Mucosa of descending colon (tissue), 3 donors: Measurements from ENCODE around the gene GALNS. TPM values are rescaled to one million over a fixed set of nuclear protein-coding genes. Genes with fewer than 3 reads are reported as not detected.

Experiments
- ATAC-seq: fragments of 200-7000 bp; cut with Tn5 transposase; one replicate; pipeline ENCODE4 v1.9.1; 2020; ENCODE audit warnings: mild to moderate bottlenecking, moderate library complexity
- DNase-seq, 3 donors: peaks; one replicate each; pipeline ENCODE4 v3.0.0-alpha.2; 2020
- H3K36me3 ChIP-seq: fragments of 200-600 bp; one replicate; pipeline ENCODE4 v1.8.0; 2021; ENCODE audit warnings: low read depth, mild to moderate bottlenecking
- H3K4me1 ChIP-seq: fragments of 200-600 bp; one replicate; pipeline ENCODE4 v1.8.0; 2021; ENCODE audit warnings: low read depth, mild to moderate bottlenecking
- H3K4me3 ChIP-seq: fragments of 200-600 bp; one replicate; pipeline ENCODE4 v1.8.0; 2021; ENCODE audit warnings: mild to moderate bottlenecking
- H3K9me3 ChIP-seq: fragments of 200-600 bp; one replicate; pipeline ENCODE4 v1.8.0; 2021; ENCODE audit warnings: mild to moderate bottlenecking
- intact Hi-C, 2 donors: fragments of 100-400 bp; cut with DNase I in 1 of 2; cut with micrococcal nuclease in 1 of 2; formaldehyde crosslinking; loops; one replicate each; pipeline versions ENCODE4 v1.11.0 to v1.11.1; 2022; cut with DNase I, micrococcal nuclease
- total RNA-seq, 3 donors: library from RNA; stranded (reverse); fragmentation: NEBNext Ultra II Directional in 2 of 3; extraction: Animal tissue kit (Norgen Biotek cat#: 25700) in 2 of 3; gene quantifications; one replicate each; pipeline versions ENCODE4 v1.2.1 to v1.2.4, GENCODE V29; 2021 to 2023
- TF ChIP-seq, protein P1 (sequence below): fragments of 200-600 bp; IDR thresholded peaks from one replicate; pipeline ENCODE4 v1.8.0; 2022; ENCODE audit warnings: antibody characterized with exemption, mild to moderate bottlenecking
- donor health status: DM: no; HTN: no; CAD: no; lungs with moderate emphysema.
- donor health status: DM: no; HTN: no; CAD: no.
- donor health status: DM: no; HTN: yes; CAD: no.

Gene GALNS
- total RNA-seq, 3 donors from 2014 or later = 37.4 to 65.3 (median 44.0) TPM

DNA sequence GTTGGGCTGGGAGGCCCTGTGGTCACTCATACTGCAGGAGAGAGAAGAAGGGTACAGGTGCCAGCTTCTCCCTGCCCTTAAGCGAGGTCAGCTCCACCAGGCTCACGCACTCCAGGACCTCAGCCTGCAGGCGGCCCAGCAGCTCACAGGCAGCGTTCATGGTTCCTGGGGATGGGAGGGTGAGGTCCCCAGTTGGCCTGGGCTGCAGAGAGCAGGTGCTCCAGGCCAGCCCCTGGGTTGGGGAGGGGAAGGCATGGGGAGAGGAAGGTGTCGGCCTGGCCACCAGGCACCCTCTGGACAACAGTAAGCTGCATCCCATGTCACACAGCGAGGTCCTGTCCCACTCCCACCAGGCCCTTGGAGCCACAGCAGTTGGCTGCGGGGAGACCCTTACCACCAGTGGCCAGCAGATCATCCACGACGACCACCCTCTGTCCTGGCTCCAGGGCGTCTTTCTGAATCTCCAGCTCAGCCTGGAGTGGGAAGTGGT lies 47.0 kb downstream of the GALNS start:
- H3K4me1 ChIP-seq = peaks cover 25% of the 10 kb centered on the region
- no peaks in the 10 kb centered on the region for H3K9me3 ChIP-seq
- ATAC-seq (no peak), DNase-seq (no peak)
- H3K4me3 ChIP-seq = no peak overlapping the region
- TF ChIP-seq, protein P1, sequence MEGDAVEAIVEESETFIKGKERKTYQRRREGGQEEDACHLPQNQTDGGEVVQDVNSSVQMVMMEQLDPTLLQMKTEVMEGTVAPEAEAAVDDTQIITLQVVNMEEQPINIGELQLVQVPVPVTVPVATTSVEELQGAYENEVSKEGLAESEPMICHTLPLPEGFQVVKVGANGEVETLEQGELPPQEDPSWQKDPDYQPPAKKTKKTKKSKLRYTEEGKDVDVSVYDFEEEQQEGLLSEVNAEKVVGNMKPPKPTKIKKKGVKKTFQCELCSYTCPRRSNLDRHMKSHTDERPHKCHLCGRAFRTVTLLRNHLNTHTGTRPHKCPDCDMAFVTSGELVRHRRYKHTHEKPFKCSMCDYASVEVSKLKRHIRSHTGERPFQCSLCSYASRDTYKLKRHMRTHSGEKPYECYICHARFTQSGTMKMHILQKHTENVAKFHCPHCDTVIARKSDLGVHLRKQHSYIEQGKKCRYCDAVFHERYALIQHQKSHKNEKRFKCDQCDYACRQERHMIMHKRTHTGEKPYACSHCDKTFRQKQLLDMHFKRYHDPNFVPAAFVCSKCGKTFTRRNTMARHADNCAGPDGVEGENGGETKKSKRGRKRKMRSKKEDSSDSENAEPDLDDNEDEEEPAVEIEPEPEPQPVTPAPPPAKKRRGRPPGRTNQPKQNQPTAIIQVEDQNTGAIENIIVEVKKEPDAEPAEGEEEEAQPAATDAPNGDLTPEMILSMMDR = no peak
- intact Hi-C loops = no loop called here
- H3K36me3 ChIP-seq = no peaks in the 10 kb centered on the region

DNA sequence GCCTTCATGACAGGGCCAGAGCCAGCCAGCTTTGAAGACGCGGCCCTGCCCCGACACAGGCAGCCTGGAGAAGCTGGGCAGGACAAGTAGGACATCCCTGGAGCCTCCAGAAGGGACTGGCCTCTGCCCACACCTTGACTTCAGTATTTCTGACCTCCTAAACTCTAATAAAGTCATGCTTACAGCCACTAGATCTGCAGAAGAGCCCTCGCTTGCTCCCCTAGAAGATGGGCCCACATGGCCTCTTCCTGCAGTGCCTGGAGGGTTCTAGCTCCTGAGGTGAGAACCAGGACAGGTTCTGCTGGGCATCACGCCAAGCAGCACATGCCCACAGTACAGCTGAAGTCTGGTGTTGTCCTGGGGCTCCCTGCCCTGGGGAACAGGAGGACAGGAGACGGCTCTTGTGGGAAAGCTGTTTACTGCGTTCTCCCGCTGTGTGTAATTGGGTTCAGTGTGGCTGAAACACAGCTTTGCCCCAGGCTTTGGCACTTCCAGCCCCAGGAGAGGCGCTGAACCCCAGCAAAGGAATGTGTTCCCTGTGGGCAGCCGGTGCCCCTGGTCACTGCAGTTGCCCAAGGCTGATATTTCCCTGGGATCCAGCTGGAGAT lies 47.6 kb downstream of the GALNS start:
- no peaks in the 10 kb centered on the region for H3K36me3 ChIP-seq
- no peak for DNase-seq
- intact Hi-C loops = no loop called here

DNA sequence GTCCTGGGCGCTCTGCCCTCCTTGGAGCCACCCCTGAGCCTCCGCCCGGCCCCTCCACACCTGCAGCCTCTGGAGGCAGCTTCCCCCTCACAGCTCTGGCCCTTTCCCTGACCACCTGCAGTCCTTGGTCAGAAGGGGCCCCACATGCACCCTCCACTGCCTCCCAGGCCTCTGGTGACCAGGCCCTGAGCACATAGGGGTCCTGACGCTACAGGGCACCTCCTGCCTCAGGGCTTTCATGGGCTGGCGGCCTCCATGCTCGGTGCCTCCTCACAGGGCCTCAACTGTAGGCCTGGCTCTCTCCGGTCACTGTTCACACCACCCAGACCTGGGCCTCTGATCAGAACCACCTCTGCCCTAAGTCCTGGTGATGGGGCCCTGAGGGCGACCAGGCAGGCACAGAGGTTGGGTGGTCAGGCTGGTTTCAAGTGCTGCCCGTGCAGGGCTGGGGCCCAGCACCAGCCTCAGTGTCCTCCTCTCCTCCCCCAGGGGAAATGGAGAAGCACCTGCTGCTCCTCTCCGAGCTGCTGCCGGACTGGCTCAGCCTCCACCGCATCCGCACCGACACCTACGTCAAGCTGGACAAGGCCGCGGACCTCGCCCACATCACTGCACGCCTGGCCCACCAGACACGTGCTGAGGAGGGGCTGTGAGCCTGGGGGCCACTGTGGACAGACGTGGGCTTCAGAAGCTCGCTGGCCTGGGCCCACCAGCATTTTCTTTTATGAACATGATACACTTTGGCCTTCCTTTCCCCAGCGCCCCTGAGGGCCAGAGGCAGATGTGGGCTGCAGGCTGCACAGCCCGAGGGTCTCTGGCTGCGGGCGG lies 48.9 kb downstream of the GALNS start:
- Histone ChIP-seq H3K9me3 (no peaks in the 10 kb centered on the region), H3K4me1 (peaks cover 31% of the 10 kb centered on the region), H3K4me3 (no peak overlapping the region), H3K36me3 (no peaks in the 10 kb centered on the region)
- DNase-seq (no peak), ATAC-seq (no peak)
- TF ChIP-seq, protein P1 = no peak
- intact Hi-C loops = no loop called here

More for the DNA sequence above, 47.6 kb downstream of the GALNS start:
- no peak for ATAC-seq
- H3K4me3 ChIP-seq = no peak overlapping the region
- H3K4me1 ChIP-seq = peaks cover 31% of the 10 kb centered on the region
- H3K9me3 ChIP-seq = no peaks in the 10 kb centered on the region
- TF ChIP-seq, protein P1 = no peak

DNA sequence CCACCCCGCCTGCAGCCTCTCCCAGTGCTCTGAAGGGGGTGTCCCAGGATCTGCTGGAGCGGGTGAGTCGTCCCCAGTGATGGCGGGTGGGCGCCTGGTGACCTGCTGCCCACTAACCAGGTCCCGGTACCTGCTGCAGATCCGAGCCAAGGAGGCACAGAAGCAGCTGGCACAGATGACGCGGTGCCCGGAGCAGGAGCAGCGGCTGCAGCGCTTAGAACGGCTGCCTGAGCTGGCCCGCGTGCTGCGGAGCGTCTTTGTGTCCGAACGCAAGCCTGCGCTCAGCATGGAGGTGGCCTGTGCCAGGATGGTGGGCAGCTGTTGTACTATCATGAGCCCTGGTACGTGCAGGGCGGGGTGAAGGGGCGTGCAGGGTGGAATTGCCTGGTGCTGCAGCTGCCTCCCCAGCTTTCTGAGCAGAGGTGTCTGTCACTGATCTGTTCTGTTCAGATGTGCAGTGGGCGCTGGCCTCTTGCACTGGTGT lies 49.6 kb downstream of the GALNS start:
- intact Hi-C loops = no loop called here

DNA sequence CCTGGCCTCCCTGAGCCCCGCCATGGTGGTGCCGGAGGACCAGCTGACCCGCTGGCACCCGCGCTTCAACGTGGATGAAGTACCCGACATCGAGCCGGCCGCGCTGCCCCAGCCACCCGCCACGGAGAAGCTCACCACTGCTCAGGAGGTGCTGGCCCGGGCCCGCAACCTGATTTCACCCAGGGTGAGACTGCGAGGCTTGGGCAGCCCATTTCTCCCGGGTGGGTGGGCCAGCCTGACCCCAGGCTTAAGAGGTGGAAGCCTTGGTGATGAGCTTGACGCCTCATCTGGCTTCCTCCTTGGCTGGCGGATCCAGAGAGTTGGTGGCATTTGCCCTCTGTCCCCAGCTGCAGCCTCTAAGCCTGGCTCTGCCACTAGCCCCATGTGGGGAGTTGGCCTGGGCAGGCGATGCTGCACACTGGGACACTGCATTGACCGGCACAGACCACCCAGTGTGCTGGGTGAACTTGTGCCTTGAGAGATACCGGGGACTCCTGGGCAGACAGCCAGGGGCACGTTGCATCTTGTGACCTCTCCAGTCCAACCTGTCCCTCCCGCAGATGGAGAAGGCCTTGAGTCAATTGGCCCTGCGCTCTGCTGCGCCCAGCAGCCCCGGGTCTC lies 50.1 kb downstream of the GALNS start:
- H3K36me3 ChIP-seq = no peaks in the 10 kb centered on the region
- H3K9me3 ChIP-seq = no peaks in the 10 kb centered on the region
- no peak overlapping the region for H3K4me3 ChIP-seq
- intact Hi-C loops = no loop called here
- TF ChIP-seq, protein P1 = no peak
- ATAC-seq = no peak
- peaks cover 31% of the 10 kb centered on the region for H3K4me1 ChIP-seq
- peak in 1 of 3 donors; percentile 62 for DNase-seq

More for the DNA sequence above, 49.6 kb downstream of the GALNS start:
- no peak overlapping the region for H3K4me3 ChIP-seq
- peaks cover 30% of the 10 kb centered on the region for H3K4me1 ChIP-seq
- ATAC-seq (no peak), DNase-seq (no peak)
- no peaks in the 10 kb centered on the region for H3K36me3 ChIP-seq
- TF ChIP-seq, protein P1 = no peak
- no peaks in the 10 kb centered on the region for H3K9me3 ChIP-seq
